GM20000 (cell line): ENCODE data around the gene ADAMTSL2.

Experiments
- DNase-seq: peaks from one replicate; pipeline ENCODE4 v3.0.0; 2012; ENCODE audit warnings: low spot score
- TF ChIP-seq, protein P1 (sequence below): IDR thresholded peaks from 2 replicates; pipeline ENCODE4 v1.5.1; 2012; ENCODE audit warnings: mild to moderate bottlenecking, control low read depth; ENCODE audit errors: extremely low read depth, missing control alignments

ADAMTSL2 gene

GRCh38 chr9:133532937-133533668, 1.4 kb upstream of the ADAMTSL2 start:
- DNase-seq: peak; percentile 86
- TF ChIP-seq, protein P1, sequence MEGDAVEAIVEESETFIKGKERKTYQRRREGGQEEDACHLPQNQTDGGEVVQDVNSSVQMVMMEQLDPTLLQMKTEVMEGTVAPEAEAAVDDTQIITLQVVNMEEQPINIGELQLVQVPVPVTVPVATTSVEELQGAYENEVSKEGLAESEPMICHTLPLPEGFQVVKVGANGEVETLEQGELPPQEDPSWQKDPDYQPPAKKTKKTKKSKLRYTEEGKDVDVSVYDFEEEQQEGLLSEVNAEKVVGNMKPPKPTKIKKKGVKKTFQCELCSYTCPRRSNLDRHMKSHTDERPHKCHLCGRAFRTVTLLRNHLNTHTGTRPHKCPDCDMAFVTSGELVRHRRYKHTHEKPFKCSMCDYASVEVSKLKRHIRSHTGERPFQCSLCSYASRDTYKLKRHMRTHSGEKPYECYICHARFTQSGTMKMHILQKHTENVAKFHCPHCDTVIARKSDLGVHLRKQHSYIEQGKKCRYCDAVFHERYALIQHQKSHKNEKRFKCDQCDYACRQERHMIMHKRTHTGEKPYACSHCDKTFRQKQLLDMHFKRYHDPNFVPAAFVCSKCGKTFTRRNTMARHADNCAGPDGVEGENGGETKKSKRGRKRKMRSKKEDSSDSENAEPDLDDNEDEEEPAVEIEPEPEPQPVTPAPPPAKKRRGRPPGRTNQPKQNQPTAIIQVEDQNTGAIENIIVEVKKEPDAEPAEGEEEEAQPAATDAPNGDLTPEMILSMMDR: no peak

DNA sequence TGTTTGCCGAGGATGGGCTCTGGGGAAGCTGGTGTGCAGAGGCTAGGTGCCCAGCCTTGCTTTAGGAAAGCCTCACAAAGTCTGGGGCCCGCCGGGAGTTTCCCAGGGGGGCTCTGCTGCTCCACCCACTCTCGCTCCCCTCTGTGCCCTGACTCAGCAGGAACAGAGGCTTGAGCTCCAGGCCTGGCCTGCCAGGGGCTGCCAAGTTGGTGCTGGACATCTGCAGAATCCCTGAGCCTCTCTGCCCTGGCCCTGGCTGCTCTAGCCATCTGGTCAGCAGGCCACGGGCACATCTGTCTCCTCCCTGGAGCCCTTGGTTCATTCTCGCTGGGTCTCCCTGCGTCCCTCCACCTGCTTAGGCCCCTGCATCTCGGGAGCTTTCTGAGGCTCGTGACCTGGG, 647 bp upstream of the ADAMTSL2 start:
- no peak for DNase-seq

GRCh38 chr9:133535306-133535877, 888 bp downstream of the ADAMTSL2 start:
- no peak for DNase-seq
- TF ChIP-seq, protein P1: no peak

More for the DNA sequence above, 647 bp upstream of the ADAMTSL2 start:
- TF ChIP-seq, protein P1: no peak

DNA sequence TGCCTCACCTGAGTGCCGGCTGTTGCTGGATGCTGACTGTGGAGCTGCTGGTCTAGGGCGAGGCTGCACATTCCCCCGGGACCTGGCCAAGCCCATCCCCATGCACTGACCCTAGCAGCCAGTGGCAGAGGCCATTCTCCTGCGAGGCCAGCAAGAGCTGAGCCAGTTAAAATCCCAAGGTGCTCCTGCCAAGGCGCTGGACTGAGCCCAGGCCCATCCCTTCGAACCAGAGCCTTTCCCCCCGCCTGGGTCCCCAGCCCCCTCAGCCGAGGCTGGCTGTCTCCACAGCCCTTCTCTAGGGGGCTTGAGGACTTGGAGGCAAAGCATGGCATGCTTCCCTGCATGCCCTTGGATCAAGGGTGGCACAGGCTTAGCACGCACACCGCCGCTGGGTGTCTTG, 1.6 kb downstream of the ADAMTSL2 start:
- TF ChIP-seq, protein P1: no peak
- DNase-seq: no peak

GRCh38 chr9:133536536-133536935, 2.0 kb downstream of the ADAMTSL2 start:
- TF ChIP-seq, protein P1: no peak

DNA sequence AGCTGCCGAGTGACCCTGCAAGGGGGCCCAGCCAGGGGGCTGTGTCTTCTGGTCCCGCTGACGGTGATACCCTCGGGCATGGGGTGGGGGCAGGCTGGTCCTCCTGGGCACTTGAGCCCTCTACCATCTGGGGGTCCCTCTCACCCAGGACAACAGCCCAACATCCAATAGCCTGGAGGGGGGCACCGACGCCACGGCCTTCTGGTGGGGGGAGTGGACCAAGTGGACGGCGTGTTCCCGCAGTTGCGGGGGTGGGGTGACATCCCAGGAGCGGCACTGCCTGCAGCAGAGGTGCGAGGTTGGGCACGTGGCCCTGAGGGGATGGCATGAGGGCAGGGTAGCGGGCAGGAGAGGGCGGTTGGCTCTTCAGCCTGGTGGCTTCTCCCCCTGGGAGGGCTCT, 2.8 kb downstream of the ADAMTSL2 start:
- TF ChIP-seq, protein P1: no peak
- DNase-seq: no peak

More at GRCh38 chr9:133536536-133536935, 2.0 kb downstream of the ADAMTSL2 start:
- no peak for DNase-seq

DNA sequence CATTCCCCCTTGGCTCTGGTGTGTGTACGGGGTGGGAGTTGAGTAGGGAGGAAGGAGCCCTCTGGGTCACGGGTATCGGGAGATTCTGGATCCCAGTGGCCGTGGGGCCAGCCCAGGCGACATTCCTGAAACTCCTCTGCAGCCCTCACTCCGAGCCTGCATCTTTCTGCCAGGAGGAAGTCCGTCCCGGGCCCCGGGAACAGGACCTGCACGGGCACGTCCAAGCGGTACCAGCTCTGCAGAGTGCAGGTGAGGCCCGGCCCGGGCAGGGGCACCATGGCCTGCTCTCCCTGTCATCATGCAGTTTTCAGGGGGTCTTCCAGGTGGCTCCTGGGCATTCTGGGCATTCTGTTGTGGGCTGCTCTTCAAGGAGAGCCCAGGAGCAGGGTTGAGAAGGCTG, 3.7 kb downstream of the ADAMTSL2 start:
- DNase-seq: no peak
- TF ChIP-seq, protein P1: no peak
